ENCODE data around the gene NUP153.
"Not testable (repeated sequence)": the region's sequence is repeated elsewhere in the genome, so short reads cannot be mapped to it uniquely, and the experiment has no call there.

Gene NUP153

GRCh38 chr6:17706580-17707370 lies at the start of gene NUP153:
Gene NUP153 (minus strand): TSS chr6:17706925. CDS start chr6:17706387, 538 bp downstream.
- H3K9me3 Mint-ChIP-seq: no peaks in the 10 kb centered on the region
- H3K4me1 Mint-ChIP-seq: peaks cover 35% of the 10 kb centered on the region
- no peaks in the 10 kb centered on the region for H3K27me3 Mint-ChIP-seq
- H3K4me3 Mint-ChIP-seq: peak within 1 kb of the TSS; percentile 82
- peaks cover 21% of the 10 kb centered on the region for H3K36me3 Mint-ChIP-seq (ENCODE audit: insufficient read depth)
- DNase-seq (ENCODE audit: low spot score in 2 of 2) (peak; percentile 100), ATAC-seq (replicated peaks; ENCODE audit: extremely low read depth, poor library complexity, severe bottlenecking) (peak; percentile 78)
- H3K27ac Mint-ChIP-seq (ENCODE audit: low read depth): peak within 1 kb of the TSS; percentile 89

DNA sequence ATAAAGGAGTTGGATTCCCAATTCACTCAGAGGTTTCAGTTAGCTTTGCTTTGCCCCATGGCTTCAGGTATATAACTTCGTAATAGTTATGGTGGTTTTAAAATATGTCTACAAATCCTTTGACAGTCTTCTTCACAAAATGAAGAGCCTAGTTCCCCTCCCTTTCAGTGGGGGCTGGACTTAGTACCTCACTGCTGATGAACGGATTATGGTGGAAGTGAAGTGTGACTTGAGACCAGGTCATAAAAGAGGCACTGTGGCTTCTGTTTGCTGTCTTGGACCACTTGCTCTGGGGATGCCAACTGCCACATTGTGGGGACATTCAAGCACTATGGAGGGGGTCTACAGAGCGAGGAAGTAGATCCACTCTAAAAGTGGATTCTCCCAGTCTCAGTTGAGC lies 47.5 kb upstream of the NUP153 start:
- Mint-ChIP-seq H3K27ac (ENCODE audit: low read depth) (no peak overlapping the region), H3K4me1 (no peaks in the 10 kb centered on the region), H3K4me3 (no peak overlapping the region), H3K36me3 (ENCODE audit: insufficient read depth) (no peaks in the 10 kb centered on the region), H3K9me3 (no peaks in the 10 kb centered on the region), H3K27me3 (peaks cover 24% of the 10 kb centered on the region)
- no peak for ATAC-seq (replicated peaks; ENCODE audit: extremely low read depth, poor library complexity, severe bottlenecking)
- DNase-seq (ENCODE audit: low spot score in 2 of 2): no peak

GRCh38 chr6:17745324-17745723 lies 38.6 kb upstream of the NUP153 start:
- DNase-seq (ENCODE audit: low spot score in 2 of 2); H3K4me1 Mint-ChIP-seq; H3K36me3 Mint-ChIP-seq (ENCODE audit: insufficient read depth); H3K9me3 Mint-ChIP-seq; ATAC-seq (replicated peaks; ENCODE audit: extremely low read depth, poor library complexity, severe bottlenecking); H3K27ac Mint-ChIP-seq (ENCODE audit: low read depth); H3K4me3 Mint-ChIP-seq; H3K27me3 Mint-ChIP-seq: not testable (repeated sequence)

- not testable (repeated sequence) for ATAC-seq (replicated peaks; ENCODE audit: extremely low read depth, poor library complexity, severe bottlenecking); DNase-seq (ENCODE audit: low spot score in 2 of 2); H3K36me3 Mint-ChIP-seq (ENCODE audit: insufficient read depth); H3K27ac Mint-ChIP-seq (ENCODE audit: low read depth); H3K9me3 Mint-ChIP-seq; H3K4me1 Mint-ChIP-seq; H3K4me3 Mint-ChIP-seq
- H3K27me3 Mint-ChIP-seq: peaks cover 10% of the 10 kb centered on the region
Measured at GRCh38 chr6:17744757-17745308, 38.1 kb upstream of the NUP153 start.

DNA sequence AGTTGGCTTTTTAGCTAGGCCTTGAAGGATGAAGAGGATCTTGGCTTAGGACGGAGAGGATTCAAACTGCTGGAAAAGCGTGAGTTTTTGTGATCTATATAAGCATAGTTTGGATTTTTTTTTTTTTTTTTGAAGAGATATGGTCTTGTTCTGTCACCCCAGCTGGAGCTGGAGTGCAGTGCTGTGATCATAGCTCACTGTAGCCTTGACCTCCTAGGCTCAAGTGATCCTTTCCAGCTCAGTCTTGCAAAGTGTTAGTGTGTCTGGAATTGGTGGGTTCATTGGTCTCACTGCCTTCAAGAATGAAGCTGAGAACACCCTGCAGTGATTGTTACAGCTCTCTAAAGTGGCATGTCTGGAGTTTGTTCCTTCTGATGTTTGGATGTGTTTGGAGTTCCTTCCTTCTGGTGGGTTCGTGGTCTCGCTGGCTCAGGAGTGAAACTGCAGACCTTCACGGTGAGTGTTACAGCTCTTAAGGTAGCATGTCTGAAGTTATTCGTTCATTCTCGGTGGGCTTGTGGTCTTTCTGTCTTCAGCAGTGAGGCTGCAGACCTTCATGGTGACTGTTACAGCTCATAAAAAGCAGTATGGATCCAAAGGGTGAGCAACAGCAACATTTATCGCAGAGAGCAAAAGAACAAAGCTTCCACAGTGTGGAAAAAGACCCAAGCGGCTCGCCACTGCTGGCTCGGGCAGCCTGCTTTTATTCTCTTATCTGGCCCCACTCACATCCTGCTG lies 37.5 kb upstream of the NUP153 start:
- ATAC-seq (replicated peaks; ENCODE audit: extremely low read depth, poor library complexity, severe bottlenecking) (no peak), DNase-seq (ENCODE audit: low spot score in 2 of 2) (no peak)
- Mint-ChIP-seq H3K27ac (ENCODE audit: low read depth) (no peak overlapping the region), H3K27me3 (peaks cover 11% of the 10 kb centered on the region), H3K4me1 (no peaks in the 10 kb centered on the region), H3K4me3 (no peak overlapping the region), H3K36me3 (ENCODE audit: insufficient read depth) (no peaks in the 10 kb centered on the region), H3K9me3 (no peaks in the 10 kb centered on the region)

DNA sequence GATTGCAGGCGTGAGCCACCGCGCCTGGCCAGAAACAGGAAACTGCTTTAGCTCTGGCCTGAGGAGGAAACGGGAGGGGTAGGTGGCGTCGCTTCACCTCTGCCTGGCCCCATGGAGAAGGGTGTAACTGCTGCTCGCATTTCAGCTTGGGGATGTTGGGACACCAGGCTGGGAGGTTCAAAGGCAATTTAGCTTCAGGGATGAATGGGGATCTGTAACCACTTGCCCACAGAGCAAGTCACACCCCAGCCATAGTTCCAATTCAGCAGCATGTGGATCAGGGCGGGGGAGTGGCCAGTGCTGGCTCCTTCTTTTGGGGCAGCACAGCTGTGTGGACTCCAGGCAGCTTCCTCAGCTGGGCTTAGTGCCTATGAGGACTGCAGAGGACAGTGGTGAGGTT lies 34.8 kb upstream of the NUP153 start:
- ATAC-seq (replicated peaks; ENCODE audit: extremely low read depth, poor library complexity, severe bottlenecking): no peak
- Mint-ChIP-seq H3K27ac (ENCODE audit: low read depth) (no peak overlapping the region), H3K9me3 (peaks cover 11% of the 10 kb centered on the region), H3K27me3 (peaks cover 11% of the 10 kb centered on the region), H3K4me3 (no peak overlapping the region), H3K36me3 (ENCODE audit: insufficient read depth) (no peaks in the 10 kb centered on the region), H3K4me1 (no peaks in the 10 kb centered on the region)
- no peak for DNase-seq (ENCODE audit: low spot score in 2 of 2)

DNA sequence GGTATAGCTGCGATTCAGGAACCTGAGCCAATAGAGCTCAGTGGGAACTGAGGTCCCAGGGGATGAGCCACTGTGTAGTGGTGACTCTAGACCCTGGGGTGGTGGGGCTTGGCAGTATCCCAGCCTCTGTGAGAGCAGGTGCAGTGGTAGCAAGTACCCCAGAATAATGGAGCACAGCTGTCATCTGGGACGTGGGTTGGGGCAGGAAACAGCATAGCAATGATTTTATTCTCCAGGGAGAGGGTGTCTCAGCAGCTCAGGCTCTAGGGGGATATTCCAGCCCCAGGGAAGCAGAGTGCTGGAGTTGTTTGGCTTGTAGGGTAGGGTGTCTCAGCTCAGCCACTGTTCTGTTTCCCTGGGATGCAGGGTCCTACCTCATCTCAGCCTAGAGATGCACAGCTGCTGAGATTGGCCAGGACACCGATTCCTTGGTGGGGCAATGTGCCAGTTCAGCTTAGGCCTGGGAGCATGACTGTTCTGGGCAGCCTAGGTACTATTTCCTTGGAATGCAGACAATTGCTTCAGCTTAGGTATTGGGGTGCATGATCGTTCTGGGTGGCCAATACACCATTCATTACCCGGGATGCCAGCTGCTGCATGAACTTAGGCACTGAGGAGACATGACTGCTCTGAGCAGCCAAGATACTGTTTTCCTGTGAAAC lies 34.0 kb upstream of the NUP153 start:
- H3K27me3 Mint-ChIP-seq: peaks cover 11% of the 10 kb centered on the region
- H3K27ac Mint-ChIP-seq (ENCODE audit: low read depth): no peak overlapping the region
- no peaks in the 10 kb centered on the region for H3K36me3 Mint-ChIP-seq (ENCODE audit: insufficient read depth)
- no peak overlapping the region for H3K4me3 Mint-ChIP-seq
- ATAC-seq (replicated peaks; ENCODE audit: extremely low read depth, poor library complexity, severe bottlenecking) (no peak), DNase-seq (ENCODE audit: low spot score in 2 of 2) (no peak)
- no peaks in the 10 kb centered on the region for H3K4me1 Mint-ChIP-seq
- peaks cover 11% of the 10 kb centered on the region for H3K9me3 Mint-ChIP-seq

DNA sequence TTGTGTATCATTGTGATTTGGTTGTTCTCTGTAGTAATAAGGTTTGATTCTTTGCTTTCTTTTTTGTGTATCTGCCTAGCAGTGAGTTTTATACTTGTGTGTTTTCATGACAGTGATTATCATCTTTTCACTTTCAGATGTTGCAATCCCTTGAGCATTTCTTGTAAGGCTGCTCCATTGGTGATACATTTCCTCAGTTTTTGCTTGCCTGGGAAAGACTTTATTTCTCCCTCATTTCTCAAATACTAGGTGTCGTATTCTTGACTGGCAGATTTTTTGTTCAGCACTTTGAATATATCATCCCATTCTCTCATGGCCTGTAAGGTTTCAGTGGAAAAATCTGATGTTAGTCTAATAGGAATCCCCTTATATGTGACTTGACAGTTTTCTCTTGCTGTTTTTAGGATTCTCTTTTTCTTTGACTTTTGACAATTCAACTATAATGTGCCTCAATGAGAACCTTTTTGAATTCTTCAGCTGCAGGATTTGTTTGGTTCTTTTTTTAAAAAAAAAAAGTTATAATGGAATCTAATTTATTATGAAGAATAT lies 31.1 kb upstream of the NUP153 start:
- no peaks in the 10 kb centered on the region for H3K36me3 Mint-ChIP-seq (ENCODE audit: insufficient read depth)
- no peak overlapping the region for H3K27ac Mint-ChIP-seq (ENCODE audit: low read depth)
- ATAC-seq (replicated peaks; ENCODE audit: extremely low read depth, poor library complexity, severe bottlenecking) (no peak), DNase-seq (ENCODE audit: low spot score in 2 of 2) (no peak)
- H3K9me3 Mint-ChIP-seq: peaks cover 11% of the 10 kb centered on the region
- H3K4me1 Mint-ChIP-seq: no peaks in the 10 kb centered on the region
- H3K27me3 Mint-ChIP-seq: peaks cover 11% of the 10 kb centered on the region
- H3K4me3 Mint-ChIP-seq: no peak overlapping the region

- H3K4me1 Mint-ChIP-seq; H3K36me3 Mint-ChIP-seq (ENCODE audit: insufficient read depth); DNase-seq (ENCODE audit: low spot score in 2 of 2); ATAC-seq (replicated peaks; ENCODE audit: extremely low read depth, poor library complexity, severe bottlenecking); H3K27me3 Mint-ChIP-seq; H3K4me3 Mint-ChIP-seq; H3K27ac Mint-ChIP-seq (ENCODE audit: low read depth): not testable (repeated sequence)
- H3K9me3 Mint-ChIP-seq: peaks cover 11% of the 10 kb centered on the region
Measured at GRCh38 chr6:17735311-17735710, 28.6 kb upstream of the NUP153 start.

DNA sequence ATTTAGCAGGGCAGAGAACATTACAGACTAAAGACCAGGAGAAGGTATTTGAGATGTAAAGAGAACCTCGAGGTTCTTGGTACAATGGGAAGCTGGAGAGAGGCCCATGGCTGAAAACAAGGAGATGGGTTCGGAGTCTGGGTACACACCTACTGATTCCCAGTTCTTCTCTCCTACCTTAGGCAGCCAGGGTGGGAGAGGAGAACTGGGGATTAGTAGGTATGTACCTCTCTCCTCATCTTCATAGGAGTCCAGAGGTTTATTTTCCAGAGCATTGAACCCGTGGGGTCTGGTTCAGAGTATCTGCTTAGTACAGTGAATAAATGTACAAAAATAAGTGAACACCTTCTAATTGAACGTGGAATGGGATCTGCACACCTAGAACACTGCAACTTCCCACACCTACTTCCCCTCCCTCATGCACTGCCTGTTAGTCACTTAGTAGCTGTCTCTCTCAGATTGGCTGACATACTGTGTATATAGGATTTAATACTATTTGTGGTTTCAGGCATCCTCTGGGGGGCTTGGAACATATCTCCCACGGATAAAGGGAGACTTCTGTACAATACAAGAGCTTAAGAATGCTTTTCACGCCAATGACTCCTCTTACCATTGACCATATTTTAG lies 23.5 kb upstream of the NUP153 start:
- no peak for ATAC-seq (replicated peaks; ENCODE audit: extremely low read depth, poor library complexity, severe bottlenecking)
- H3K36me3 Mint-ChIP-seq (ENCODE audit: insufficient read depth): peaks cover 1% of the 10 kb centered on the region
- no peaks in the 10 kb centered on the region for H3K27me3 Mint-ChIP-seq
- no peak for DNase-seq (ENCODE audit: low spot score in 2 of 2)
- H3K27ac Mint-ChIP-seq (ENCODE audit: low read depth): no peak overlapping the region
- H3K4me1 Mint-ChIP-seq: no peaks in the 10 kb centered on the region
- H3K9me3 Mint-ChIP-seq: no peaks in the 10 kb centered on the region
- no peak overlapping the region for H3K4me3 Mint-ChIP-seq

- Mint-ChIP-seq H3K27me3 (no peaks in the 10 kb centered on the region), H3K27ac (ENCODE audit: low read depth) (no peak overlapping the region), H3K4me1 (no peaks in the 10 kb centered on the region), H3K9me3 (no peaks in the 10 kb centered on the region), H3K4me3 (no peak overlapping the region), H3K36me3 (ENCODE audit: insufficient read depth) (peaks cover 1% of the 10 kb centered on the region)
- ATAC-seq (replicated peaks; ENCODE audit: extremely low read depth, poor library complexity, severe bottlenecking) (no peak), DNase-seq (ENCODE audit: low spot score in 2 of 2) (no peak)
Measured at GRCh38 chr6:17729223-17730077, 22.7 kb upstream of the NUP153 start.
